Lung (tissue), 12 donors: ENCODE results near the gene CXXC4. TPM values are rescaled to one million over a fixed set of nuclear protein-coding genes. Genes with fewer than 3 reads are reported as not detected.

Experiments
- ATAC-seq: fragments of 200-7000 bp; cut with Tn5 transposase; one replicate; pipeline ENCODE4 v1.9.1; 2020; ENCODE audit warnings: moderate number of reproducible peaks; ENCODE audit not compliant: insufficient read depth, low FRiP score
- DNase-seq, 3 donors: peaks; one replicate each; pipeline ENCODE4 v3.0.0-alpha.2; 2013 to 2017
- H3K27ac ChIP-seq, 2 donors: one replicate each; pipeline ENCODE4 v1.5.1; 2013; ENCODE audit warnings: mild to moderate bottlenecking in 2 of 2, moderate library complexity in 2 of 2, control low read depth in 1 of 2, inconsistent platforms in 1 of 2, low read depth in 1 of 2, low read length in 1 of 2
- H3K27me3 ChIP-seq, 3 donors: one replicate each; pipeline ENCODE4 v1.5.1; 2013; ENCODE audit warnings: low read length in 2 of 3; ENCODE audit not compliant: control insufficient read depth in 3 of 3, insufficient read depth in 3 of 3
- H3K36me3 ChIP-seq, 4 donors: one replicate each; pipeline ENCODE4 v1.5.1; 2013; ENCODE audit warnings: low read length in 4 of 4, mild to moderate bottlenecking in 1 of 4, moderate library complexity in 1 of 4; ENCODE audit not compliant: control insufficient read depth in 4 of 4, insufficient read depth in 4 of 4
- H3K4me1 ChIP-seq, 5 donors: one replicate each; pipeline ENCODE4 v1.5.1; 2013; ENCODE audit warnings: low read length in 5 of 5, mild to moderate bottlenecking in 2 of 5, moderate library complexity in 1 of 5; ENCODE audit not compliant: control insufficient read depth in 5 of 5, insufficient read depth in 5 of 5
- H3K4me3 ChIP-seq: one replicate; pipeline ENCODE4 v1.5.1; 2013; ENCODE audit warnings: mild to moderate bottlenecking, control low read depth, moderate library complexity
- H3K9ac ChIP-seq, 2 donors: one replicate each; pipeline ENCODE4 v1.5.1; 2013; ENCODE audit warnings: low read length in 2 of 2, control low read depth in 1 of 2; ENCODE audit not compliant: insufficient read depth in 1 of 2
- H3K9me3 ChIP-seq, 4 donors: one replicate each; pipeline ENCODE4 v1.5.1; 2013; ENCODE audit warnings: low read length in 3 of 4, mild to moderate bottlenecking in 1 of 4, moderate library complexity in 1 of 4; ENCODE audit not compliant: control insufficient read depth in 4 of 4, insufficient read depth in 3 of 4
- WGBS, 2 donors: extraction: QIAGEN DNeasy Blood & Tissue Kit; methylation state at CpG; one replicate each; pipeline ENCODE4 v1.1.7; 2013; 5-methylcytosine and 5-hydroxymethylcytosine counted together
- polyA plus RNA-seq, 2 donors: library from polyadenylated mRNA; stranded (reverse); fragments of 200-250 nt; gene quantifications; one replicate each; pipeline ENCODE4 v1.2.1, GENCODE V29; 2013
- total RNA-seq, 2 donors: library from RNA; depleted of rRNA in 1 of 2; stranded (reverse); fragments of >200 nt in 1 of 2; gene quantifications; one replicate each; pipeline ENCODE4 v1.2.1, GENCODE V29; 2014 to 2021
- TF ChIP-seq, protein P1 (sequence below): IDR thresholded peaks from 2 replicates; pipeline ENCODE4 v1.5.1; 2012; ENCODE audit warnings: mild to moderate bottlenecking; ENCODE audit errors: control extremely low read depth, extremely low read depth
- donor health status: control.
- donor health status: control.
- donor health status: Bipolar disorder and iron deficiency.
- donor health status: healthy.
- donor health status: DM: yes; HTN: yes; CAD: no.

Gene CXXC4
- total and polyA plus RNA-seq, 4 donors, result 0.39 to 6.7 (median 1.3) TPM

DNA sequence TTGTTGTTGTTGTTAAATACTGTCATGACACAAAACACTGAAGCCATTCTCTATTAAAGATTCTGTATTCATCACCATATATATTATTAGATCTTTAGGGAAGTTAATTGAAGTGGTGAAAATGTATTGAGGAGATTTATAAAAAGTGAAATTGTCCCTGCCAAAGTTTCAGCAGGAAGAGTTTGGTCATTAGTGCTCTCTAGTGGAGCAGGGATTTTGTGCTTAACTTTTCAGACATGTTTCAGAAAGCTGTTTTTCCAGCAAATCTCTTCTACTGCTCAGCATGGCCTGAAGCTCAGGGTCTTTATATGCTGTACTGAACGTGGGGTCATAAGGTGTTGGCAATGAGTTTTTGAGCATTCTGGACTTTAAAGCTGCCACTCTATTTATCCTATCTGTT is 36.7 kb upstream of the CXXC4 start:
- DNase-seq, result peak in 2 of 3 donors; percentile 36 to 51
- no peaks in the 10 kb centered on the region for H3K9me3 ChIP-seq
- no peak overlapping the region for H3K4me3 ChIP-seq
- H3K36me3 ChIP-seq, result no peaks in the 10 kb centered on the region
- TF ChIP-seq, protein P1, sequence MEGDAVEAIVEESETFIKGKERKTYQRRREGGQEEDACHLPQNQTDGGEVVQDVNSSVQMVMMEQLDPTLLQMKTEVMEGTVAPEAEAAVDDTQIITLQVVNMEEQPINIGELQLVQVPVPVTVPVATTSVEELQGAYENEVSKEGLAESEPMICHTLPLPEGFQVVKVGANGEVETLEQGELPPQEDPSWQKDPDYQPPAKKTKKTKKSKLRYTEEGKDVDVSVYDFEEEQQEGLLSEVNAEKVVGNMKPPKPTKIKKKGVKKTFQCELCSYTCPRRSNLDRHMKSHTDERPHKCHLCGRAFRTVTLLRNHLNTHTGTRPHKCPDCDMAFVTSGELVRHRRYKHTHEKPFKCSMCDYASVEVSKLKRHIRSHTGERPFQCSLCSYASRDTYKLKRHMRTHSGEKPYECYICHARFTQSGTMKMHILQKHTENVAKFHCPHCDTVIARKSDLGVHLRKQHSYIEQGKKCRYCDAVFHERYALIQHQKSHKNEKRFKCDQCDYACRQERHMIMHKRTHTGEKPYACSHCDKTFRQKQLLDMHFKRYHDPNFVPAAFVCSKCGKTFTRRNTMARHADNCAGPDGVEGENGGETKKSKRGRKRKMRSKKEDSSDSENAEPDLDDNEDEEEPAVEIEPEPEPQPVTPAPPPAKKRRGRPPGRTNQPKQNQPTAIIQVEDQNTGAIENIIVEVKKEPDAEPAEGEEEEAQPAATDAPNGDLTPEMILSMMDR, result no peak
- H3K9ac ChIP-seq, result no peak overlapping the region
- H3K27ac ChIP-seq, result no peak overlapping the region
- ATAC-seq, result no peak
- H3K4me1 ChIP-seq, result peaks cover 0 to 7% (median 0%) of the 10 kb centered on the region in 5 donors
- no peaks in the 10 kb centered on the region for H3K27me3 ChIP-seq
- 23 to 50% methylated on average over 1 of the region's 1 CpG for WGBS, 2 donors

DNA sequence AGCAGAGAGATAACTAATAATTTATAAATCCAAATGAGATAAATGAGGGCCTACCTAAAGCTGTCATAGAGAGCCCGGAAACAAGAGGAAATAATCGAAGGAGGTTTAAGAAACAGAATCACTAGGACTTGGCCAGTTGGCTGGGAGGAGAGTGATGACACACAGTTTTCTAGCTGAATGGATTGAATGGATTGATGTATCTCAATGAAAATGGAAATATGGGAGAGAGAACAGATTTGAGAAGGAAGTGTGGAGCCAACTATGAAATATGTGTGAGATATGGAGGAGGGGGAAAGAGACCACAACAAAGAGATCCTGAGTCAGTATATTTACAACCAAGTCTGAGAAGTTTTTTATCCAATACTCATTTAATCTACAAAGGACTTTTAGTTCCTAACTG is 35.7 kb upstream of the CXXC4 start:
- no peaks in the 10 kb centered on the region for H3K9me3 ChIP-seq
- 84 to 93% methylated on average over 2 of the region's 2 CpGs for WGBS, 2 donors
- no peak overlapping the region for H3K4me3 ChIP-seq
- DNase-seq (no peak), ATAC-seq (no peak)
- H3K36me3 ChIP-seq, result no peaks in the 10 kb centered on the region
- TF ChIP-seq, protein P1, result no peak
- no peak overlapping the region for H3K27ac ChIP-seq
- H3K4me1 ChIP-seq, result peaks cover 0 to 7% (median 0%) of the 10 kb centered on the region in 5 donors
- no peak overlapping the region for H3K9ac ChIP-seq
- H3K27me3 ChIP-seq, result no peaks in the 10 kb centered on the region

DNA sequence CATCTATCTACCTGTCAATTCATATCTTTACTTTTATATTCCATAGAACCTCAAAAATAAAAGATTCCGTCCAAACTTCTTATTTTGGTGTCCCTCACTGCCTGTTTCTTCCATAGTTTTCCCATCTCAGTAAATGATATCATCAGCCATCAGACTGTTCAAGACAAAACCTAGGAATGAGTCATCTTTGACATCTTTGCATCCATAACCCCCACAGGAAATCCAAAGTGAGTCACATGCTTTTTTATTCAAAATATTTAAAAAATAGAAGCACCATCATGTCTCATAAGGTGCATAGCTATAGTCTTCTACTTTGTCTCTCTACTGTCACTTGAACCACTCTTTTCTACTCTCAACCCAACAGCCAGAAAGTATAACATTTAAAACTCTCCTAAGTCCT is 29.9 kb upstream of the CXXC4 start:
- Histone ChIP-seq H3K4me1 (no peaks in the 10 kb centered on the region), H3K27ac (no peak overlapping the region), H3K9ac (no peak overlapping the region), H3K36me3 (no peaks in the 10 kb centered on the region), H3K4me3 (no peak overlapping the region), H3K27me3 (no peaks in the 10 kb centered on the region), H3K9me3 (no peaks in the 10 kb centered on the region)
- 89 to 94% methylated on average over 1 of the region's 1 CpG for WGBS, 2 donors
- no peak for ATAC-seq
- TF ChIP-seq, protein P1, result no peak
- no peak for DNase-seq

DNA sequence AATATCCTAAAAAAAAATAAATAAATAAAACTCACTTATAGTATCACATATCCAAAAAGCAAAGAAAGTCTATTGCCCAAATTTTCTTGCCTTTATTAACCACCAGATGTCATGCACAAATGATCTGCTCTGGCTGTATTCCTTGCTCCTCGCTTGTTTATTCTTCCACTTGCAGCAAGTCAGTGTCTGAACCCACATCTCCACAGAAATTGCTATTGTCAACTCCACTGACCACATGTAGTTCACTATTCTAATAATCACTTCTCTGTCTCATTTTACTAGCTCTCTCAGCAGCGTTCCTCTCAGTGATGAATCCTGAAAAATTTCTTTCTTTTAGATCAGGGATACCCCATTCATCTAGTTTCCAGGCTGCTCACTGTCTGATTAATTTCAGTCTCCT is 29.3 kb upstream of the CXXC4 start:
- WGBS, 2 donors, result 38 to 81% methylated on average over 2 of the region's 2 CpGs
- Histone ChIP-seq H3K27ac (no peak overlapping the region), H3K36me3 (no peaks in the 10 kb centered on the region), H3K4me1 (no peaks in the 10 kb centered on the region), H3K9ac (no peak overlapping the region), H3K4me3 (no peak overlapping the region), H3K27me3 (no peaks in the 10 kb centered on the region), H3K9me3 (no peaks in the 10 kb centered on the region)
- no peak for ATAC-seq
- TF ChIP-seq, protein P1, result no peak
- DNase-seq, result peak in 1 of 3 donors; percentile 14
